Activated CD8-positive, alpha-beta memory T cell treated with anti-CD3 and anti-CD28 coated beads, Interleukin-2, amount 50 U/mL, for 1 hour (primary cell): ENCODE measurements around the gene TULP4.

Experiments used
- DNase-seq: peaks from one replicate; pipeline ENCODE4 v3.0.0-alpha.2; 2020; ENCODE audit errors: extremely low read depth

TULP4 gene

GRCh38 chr6:158418501-158418900 is 106.2 kb downstream of the TULP4 start:
- DNase-seq: no peak

GRCh38 chr6:158419339-158419909 is 107.2 kb downstream of the TULP4 start:
- DNase-seq: no peak

GRCh38 chr6:158421381-158421780 is 109.1 kb downstream of the TULP4 start:
- no peak for DNase-seq

GRCh38 chr6:158422629-158423238 is 110.5 kb downstream of the TULP4 start:
- no peak for DNase-seq

- no peak for DNase-seq
Observed at GRCh38 chr6:158431036-158431435, 118.8 kb downstream of the TULP4 start.

GRCh38 chr6:158431560-158431959 is 119.3 kb downstream of the TULP4 start:
- DNase-seq: no peak

GRCh38 chr6:158437571-158437970 is 125.3 kb downstream of the TULP4 start:
- DNase-seq: no peak

GRCh38 chr6:158438226-158438625 is 126.0 kb downstream of the TULP4 start:
- no peak for DNase-seq

GRCh38 chr6:158439255-158439654 is 127.0 kb downstream of the TULP4 start:
- no peak for DNase-seq

- no peak for DNase-seq
Observed at GRCh38 chr6:158441716-158442215, 129.5 kb downstream of the TULP4 start.

- no peak for DNase-seq
Observed at GRCh38 chr6:158442306-158442705, 130.0 kb downstream of the TULP4 start.

GRCh38 chr6:158445426-158446085 is 133.3 kb downstream of the TULP4 start:
- DNase-seq: no peak

GRCh38 chr6:158448856-158449255 is 136.6 kb downstream of the TULP4 start:
- DNase-seq: no peak

GRCh38 chr6:158452191-158452590 is 139.9 kb downstream of the TULP4 start:
- DNase-seq: no peak

- no peak for DNase-seq
Observed at GRCh38 chr6:158457131-158457530, 144.9 kb downstream of the TULP4 start.

GRCh38 chr6:158457616-158458278 is 145.5 kb downstream of the TULP4 start:
- no peak for DNase-seq

- no peak for DNase-seq
Observed at GRCh38 chr6:158459726-158460125, 147.5 kb downstream of the TULP4 start.

GRCh38 chr6:158460602-158461169 is 148.4 kb downstream of the TULP4 start:
- DNase-seq: no peak

GRCh38 chr6:158461954-158462353 is 149.7 kb downstream of the TULP4 start:
- DNase-seq: no peak

GRCh38 chr6:158464483-158464882 is 152.2 kb downstream of the TULP4 start:
- no peak for DNase-seq

GRCh38 chr6:158465257-158465656 is 153.0 kb downstream of the TULP4 start:
- DNase-seq: no peak

GRCh38 chr6:158465747-158466146 is 153.5 kb downstream of the TULP4 start:
- DNase-seq: no peak
